GM19468 (cell line): ENCODE measurements around the gene TOPBP1.

Experiments used
- ATAC-seq: cut with Tn5 transposase; IDR thresholded peaks from one replicate; pipeline ENCODE4 v1.9.1; 2021; ENCODE audit warnings: mild to moderate bottlenecking, moderate library complexity, moderate number of reproducible peaks; ENCODE audit not compliant: unreplicated experiment; ENCODE audit errors: extremely low read depth

The TOPBP1 gene

DNA sequence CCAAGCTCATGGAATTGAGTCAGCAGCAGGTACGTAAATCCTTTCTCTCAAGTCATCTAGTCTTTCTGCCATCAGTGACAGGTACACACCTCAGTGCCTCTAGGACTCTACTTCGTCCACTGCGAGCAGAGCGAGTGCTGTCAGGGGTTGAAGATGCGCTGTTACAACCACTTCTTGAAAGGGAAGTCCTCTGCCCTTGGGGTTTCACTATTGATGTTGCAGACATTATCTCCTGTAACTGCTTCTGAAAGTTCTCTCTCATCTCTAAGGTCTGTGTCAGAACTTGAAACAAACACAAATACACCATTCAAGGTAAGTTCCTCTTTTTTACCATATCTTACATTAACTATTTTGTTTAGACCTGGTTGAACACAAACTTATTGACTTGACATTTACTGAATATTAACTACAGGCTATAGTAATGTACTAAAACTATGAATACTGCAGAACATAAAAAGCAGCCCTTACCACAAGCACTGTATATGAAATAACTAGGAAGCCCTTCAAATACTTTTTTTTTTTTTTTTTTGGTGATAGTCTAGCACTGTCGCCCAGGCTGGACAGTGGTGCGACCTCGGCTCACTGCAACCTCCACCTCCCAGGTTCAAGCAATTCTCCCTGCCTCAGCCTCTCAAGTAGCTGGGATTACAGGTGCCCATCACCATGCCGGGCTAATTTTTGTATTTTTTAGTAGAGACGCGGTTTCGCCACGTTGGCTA, 41.5 kb downstream of the TOPBP1 start:
- peak; percentile 98 for ATAC-seq

DNA sequence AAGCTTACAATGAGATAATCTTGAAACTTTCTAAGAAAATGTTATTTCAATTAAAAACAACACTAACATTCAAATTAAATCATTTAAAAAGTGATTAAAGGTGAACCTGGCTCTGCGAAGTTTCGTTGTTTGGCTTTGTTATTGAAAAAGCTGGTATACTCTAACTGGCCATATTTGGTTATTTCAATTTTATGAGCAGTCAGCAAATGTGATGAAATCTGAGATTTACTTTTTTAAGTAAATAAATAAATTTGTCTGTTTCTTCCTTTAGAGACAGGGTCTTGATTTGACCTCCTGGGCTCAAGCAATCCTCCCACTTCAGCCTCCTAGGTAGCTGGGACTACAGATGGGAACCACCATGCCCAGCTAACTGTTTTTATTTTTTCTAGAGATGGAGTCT, 50.2 kb downstream of the TOPBP1 start:
- no peak for ATAC-seq

DNA sequence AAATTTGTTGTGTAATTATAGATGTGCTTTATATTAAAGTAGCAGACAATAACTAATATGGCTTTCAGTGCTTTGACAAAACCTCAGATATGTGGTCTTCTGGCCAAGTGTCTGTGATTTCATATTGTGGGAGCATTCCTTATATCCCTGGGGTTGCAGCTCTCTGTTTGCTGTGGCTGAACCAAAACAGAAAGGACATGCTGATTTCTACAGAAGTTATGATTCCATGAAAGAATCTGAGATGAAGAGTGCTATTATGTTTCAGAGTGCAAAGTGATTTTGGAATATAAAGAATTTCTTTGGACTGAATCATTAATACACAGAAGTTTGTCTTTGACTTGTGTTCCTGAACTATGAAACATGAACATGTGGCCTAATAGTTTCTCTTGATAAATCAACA, 51.7 kb downstream of the TOPBP1 start:
- ATAC-seq, result no peak

DNA sequence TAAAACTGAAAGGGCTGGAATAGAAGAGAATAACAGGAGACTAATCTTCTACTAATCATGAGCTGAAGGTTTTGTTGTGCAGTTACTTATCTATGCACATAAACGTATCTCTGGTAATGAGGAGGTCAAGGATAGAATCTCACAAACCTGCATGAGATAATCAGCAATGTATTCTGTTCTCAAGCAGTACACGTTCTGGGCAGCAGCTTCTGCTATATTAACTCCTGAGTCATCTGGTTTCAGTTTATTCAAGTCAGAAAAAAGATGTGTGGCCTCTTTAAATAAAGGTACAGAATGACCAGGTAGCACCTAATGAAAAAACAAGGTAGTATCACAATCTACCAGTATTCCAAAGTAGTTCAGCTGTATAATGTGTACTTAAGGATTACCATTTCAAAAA, 53.4 kb downstream of the TOPBP1 start:
- no peak for ATAC-seq

DNA sequence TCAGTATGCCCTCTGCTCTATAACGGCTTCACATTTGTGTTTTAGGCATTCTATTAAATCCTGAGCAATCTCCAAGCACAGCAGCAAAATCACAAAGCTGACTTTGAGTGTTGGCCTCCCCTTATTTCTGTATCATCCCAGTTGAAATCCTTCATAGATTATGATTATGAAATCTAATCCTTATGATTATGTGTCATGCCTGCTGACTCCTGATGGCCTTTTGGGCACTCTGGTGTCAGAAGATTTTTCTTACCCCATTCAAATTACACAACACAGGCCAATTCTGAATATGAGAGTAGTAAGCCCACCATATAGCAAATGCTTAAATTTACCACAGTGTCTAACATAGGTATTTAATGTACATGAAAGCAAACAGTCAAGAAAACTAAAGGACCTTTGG, 53.9 kb downstream of the TOPBP1 start:
- no peak for ATAC-seq

DNA sequence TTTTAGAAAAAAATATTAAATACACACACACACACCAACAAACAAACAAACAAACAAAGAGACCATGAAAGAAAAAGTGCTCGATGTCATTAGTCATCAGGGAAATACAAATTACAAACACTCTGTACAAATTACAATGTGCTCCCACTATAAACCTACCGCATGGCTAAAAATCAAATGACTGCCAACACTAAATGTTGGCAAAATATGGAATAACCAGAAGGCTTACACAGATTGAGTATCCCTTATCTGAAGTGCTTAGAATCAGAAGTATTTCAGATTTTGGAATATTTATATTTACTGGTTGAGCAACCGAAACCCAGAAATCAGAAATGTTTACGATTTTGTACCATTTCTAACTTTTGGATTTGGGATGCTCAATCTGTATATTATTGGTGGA, 54.8 kb downstream of the TOPBP1 start:
- no peak for ATAC-seq

DNA sequence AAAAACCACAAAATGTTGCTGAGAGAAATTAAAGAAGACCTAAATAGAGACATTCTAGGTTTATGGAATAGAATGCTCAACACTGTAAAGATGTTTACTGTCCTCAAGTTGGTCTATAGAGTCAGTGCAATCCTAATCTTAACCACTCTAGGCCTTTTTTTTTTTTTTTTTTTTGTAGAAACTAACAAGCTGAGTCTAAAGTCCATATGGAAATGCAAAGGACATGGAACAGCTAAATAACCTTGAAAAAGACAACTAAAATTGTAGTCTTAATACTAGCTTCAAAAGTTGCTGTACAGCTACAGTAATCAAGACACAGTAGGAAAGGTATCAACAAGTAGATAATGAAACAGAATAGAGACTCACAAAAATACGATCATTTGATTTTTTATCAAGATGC, 55.4 kb downstream of the TOPBP1 start:
- ATAC-seq, result no peak

DNA sequence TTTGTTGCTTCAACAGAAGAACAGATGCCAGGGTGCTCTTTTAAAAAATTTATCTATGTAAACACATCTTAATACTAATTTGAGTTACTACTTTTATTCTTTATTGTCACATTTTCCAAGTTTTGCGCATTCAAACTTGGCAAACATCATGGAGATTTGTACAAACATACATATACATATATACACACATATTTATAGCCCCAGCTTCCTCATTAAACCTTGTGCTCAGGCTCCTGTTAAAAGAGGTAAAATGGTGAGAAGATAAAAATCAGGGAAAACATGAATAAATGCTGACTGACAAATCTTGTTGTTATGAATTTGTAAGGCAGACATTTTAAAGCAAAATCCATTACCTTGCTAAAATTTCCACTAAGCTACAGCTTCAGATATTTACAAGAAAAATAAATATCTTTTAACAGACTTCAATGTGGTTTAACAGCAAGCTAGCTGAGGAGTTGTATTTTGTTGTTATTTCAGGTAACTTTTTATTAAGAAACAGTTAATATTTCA, 61.1 kb downstream of the TOPBP1 start:
- no peak for ATAC-seq

DNA sequence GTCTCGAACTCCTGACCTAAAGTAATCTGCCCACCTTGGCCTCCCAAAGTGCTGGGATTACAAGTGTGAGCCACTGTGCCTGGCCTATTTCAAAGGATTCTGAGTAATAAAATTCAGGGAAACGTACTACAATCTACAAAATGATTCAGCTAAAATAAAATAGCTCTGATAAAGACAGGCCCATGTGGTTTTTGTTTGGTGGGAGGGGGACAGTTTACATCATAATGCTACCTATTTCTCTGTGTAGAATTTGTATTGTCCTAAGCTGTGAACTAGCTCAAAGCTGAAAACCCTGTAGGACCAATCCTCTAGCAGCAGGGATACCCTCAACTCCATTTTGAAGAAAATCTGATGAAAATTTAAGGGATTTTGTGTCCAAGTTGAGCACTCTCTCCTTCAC, 62.5 kb downstream of the TOPBP1 start:
- ATAC-seq, result no peak

DNA sequence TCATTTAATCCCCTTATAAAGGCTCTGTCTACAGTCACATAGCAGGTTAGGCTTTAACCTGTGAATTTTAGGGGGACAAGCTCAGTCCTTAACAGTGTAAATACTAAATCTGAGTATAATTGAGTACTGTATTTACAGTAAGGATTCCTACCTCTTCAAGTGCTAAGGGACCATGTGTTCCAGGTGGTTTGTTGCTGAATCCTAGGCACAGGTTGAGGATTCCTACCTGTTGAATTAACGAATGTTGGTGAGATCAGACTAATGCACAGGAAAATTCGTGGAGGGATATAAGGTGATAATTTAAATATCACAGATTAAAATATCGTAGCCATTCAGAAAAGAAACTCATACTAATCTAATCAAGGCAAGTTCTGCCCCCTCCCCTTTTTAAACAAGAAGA, 63.3 kb downstream of the TOPBP1 start:
- no peak for ATAC-seq

DNA sequence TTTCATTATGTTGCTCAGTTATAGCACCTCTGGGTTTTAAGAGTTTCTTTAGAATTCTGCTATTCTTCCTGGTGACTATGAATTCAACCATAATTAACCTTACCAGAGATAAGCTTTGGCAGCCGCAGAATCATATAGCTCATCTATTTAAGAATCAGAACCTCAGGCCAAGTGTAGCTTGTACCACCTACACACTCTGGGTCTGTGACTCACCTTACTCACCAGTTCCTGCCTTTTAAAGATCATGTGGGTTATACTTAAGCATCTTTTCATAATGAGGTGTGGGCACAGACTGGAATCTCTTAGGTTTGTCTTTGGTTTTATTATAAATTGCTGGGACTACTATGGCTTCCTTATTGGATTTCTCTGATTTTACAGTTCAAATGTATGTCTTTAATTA, 66.4 kb downstream of the TOPBP1 start:
- no peak for ATAC-seq

DNA sequence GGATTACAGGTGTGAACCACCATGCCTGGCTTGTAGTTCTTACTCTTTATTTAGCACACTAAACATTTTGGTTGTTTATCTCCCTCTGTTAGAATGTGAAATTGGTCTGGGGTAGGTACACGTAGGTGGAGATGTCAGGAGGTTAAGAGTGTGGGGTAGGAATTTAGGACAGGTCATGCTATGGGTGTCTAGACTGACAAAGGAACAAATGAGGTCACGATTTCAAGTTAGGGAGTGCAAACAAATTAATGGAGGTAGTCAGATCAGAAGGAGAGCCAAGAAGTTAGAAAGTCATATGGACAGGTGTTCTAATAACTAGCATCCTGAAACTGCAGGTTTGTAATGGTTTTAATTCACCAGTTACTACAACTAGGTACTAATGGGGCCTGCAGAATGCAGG, 68.5 kb downstream of the TOPBP1 start:
- ATAC-seq, result no peak

DNA sequence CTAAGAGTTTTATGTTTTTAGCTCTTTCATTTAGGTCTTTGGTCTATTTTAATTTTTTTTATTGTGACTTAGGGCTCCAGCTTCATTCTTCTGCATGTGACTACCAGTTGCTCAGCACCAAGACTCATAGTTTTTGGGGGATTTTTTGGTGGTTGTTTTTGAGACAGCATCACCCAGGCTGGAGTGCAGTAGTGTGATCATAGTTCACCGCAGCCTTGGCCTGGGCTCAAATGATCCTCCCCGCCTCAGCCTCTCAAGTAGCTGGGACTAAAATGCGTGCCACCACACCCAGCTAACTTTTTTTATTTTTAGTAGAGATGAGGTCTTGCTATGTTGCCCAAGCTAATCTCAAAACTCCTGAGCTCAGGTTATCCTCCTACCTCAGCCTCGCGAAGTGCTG, 68.9 kb downstream of the TOPBP1 start:
- no peak for ATAC-seq

DNA sequence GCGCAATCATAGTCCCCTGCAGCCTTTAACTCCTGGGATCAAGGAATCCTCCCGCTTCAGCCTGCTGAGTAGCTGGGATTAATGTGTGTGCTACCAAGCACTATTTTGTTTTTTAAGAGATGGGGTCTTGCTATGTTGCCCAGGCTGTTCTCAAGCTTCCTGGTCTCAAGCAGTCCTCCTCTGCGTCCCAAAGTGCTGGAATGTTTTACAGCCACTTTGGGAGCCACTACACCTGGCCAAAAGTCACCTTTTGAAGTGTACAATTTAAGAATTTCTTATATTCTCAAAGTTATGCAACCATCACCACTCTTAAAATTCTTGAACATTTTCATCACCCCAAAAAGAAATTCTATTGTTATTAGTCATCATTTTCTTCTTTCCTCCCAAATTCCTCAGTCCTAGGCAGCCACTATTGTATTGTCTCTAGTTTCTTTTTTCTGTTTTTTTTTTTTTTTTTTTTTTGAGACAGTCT, 70.4 kb downstream of the TOPBP1 start:
- no peak for ATAC-seq

DNA sequence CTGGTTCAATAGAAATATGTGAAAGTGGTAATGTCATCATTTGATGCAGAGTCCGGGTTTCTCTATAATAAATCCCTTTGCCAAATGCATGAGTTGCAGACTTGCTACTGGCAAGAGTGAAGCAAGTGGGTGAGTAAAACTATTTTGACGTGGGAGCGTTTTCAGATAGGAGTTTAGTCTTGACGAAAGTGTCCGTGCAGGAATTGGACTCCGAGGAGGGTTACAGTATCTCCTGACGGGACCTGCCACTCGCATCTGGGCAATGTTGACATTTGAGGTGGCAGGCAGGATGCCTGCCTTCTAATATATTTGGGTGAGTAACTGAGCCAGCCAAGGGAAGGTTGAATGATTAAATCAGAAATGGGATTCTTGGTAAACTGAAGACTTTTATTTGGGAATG, 72.2 kb downstream of the TOPBP1 start:
- no peak for ATAC-seq

DNA sequence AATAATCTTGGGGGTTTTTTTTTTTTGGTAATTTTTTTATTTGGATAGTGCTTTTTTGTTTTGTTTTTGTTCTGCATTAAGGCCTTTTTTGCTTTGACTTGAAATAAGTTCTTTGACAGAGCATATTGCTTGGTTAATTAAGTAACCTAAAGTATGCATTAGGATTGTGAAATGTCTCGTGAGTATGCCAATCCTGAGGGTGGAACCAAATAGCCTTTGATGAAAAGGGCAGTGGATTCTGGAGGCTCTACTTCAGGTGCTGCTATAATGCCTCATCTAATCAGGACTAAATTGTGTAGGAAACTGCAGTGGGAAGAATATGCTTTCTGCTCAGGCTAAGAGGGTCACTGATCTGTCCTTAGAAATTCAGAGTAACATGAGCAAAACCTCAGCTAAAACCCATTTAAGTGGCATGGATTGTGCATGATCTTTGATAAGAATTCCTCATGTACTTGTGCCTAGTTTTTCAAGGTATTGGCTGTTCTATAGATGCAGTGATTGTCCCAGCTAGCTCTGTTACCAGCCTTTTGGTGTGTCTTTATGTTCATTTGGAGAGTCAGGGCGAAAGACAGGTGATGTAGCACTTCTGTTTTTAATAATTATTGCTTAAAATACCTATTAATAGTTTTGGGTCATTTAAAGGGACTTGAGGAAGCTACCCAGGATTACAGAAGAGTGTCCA, 72.8 kb downstream of the TOPBP1 start:
- ATAC-seq, result no peak

DNA sequence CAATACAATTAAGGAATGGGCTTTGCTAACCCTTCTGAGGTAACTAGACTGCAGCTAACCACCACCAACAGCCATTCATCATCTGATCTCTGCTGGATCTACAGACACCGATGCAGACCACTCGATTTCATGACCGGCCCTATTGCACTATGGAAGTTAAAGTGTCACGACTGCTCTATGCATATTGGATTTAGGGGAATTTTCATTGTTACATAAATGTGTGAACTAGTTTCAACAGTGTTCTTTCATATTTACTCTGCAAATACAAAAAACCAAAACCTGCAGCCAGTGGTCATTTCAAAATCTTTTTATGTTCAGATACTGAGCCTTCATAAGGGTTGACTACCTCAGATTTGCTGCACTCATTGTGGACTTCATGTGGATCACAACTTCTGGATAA, 73.7 kb downstream of the TOPBP1 start:
- no peak for ATAC-seq

DNA sequence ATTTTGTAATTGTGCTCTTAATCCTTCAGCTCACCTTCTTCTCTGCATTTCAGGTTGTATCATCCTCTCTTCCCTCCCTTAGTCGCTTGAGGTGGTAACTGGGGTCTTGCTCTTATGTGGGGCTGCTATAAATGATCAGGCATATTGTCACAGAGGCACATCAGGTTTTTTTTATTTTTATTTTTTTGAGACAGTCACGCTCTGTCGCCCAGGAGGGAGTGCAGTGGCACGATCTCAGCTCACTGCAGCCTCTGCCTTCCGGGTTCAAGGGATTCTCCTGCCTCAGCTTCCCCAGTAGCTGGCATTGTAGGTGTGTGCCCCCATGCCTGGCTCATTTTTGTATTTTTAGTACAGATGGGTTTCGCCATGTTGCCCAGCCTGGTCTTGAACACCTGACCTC, 78.3 kb downstream of the TOPBP1 start:
- no peak for ATAC-seq

DNA sequence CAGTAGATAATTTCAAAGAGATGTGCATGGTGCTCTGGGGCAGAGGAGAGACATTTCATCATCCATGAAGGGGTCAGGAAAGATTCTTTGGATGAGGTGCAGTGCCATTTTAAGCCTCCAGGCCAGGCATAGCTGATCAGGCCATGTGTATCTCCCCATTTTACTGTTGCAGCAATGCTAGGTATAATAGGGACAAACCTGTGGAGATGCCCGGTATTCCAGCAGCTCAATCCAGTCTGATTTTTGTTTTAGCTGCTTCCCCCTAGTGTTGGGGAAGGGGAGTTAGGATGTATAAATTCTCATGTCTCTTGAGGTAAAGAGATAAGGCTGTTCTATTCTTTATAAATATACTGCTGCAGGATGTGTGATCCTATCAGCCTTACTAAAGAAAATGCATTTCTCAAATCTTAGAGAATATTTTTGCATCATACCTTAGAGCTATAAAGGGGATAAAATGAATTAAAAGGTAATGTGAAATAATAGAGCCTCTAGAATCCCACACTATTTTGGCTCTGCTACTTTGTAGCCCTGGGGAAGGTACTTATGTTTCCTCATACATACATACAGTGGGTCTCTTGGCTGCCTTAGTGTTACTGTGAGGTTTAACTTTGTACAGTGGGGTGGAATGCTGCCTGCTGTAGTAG, 83.1 kb downstream of the TOPBP1 start:
- no peak for ATAC-seq

DNA sequence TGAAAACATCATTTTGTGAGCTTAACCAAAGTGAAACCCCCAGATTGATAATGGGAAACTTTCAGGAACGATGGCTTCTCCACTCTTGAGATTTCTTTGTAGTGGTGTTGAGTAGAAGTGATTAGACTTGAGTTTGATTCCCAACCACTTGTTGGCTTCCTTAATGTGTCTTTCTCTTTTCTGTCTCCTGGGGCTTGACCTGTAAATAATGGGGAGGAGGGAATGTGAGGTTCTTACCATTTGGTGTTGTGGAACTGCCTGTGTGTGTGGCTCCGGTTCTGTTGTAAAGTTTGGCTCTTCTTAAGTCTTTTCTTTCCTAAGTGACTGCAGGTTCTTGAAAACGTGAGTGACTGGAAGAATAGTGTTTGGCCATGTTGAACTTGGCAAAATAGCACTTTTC, 85.6 kb downstream of the TOPBP1 start:
- no peak for ATAC-seq

DNA sequence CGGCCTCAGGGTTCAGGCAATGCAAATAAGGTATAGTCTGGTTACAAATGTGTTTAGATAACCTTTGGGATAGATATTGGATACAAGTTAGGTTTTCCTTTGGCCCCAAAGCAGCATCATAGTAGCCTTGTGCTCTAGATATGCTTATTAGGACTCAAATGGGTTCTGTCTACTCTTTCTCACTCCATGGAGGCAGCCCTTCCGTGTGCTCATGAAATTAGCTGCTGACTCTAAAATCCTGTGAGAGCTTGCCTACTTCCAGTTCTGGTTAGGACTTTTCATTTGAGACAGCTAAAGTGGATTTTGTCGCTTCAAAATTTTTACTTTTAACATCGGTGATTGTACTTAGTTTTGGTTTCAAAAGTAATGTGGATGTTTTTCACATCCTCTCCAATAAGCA, 86.7 kb downstream of the TOPBP1 start:
- ATAC-seq, result no peak
